Adipose tissue (tissue), 3 donors: Measurements from ENCODE around the gene RDH5. TPM values are rescaled to one million over a fixed set of nuclear protein-coding genes. Genes with fewer than 3 reads are reported as not detected.
A peak's percentile ranks its signal among the peaks of the same experiment; 100 is the strongest.

Experiments used
- H3K27ac ChIP-seq: one replicate; pipeline ENCODE4 v1.5.1; 2013; ENCODE audit warnings: low read depth, low read length
- WGBS, 3 donors: extraction: QIAGEN DNeasy Blood & Tissue Kit; methylation state at CpG; one replicate each; pipeline ENCODE4 v1.1.7; 2013; 5-methylcytosine and 5-hydroxymethylcytosine counted together
- polyA plus RNA-seq, 3 donors: library from polyadenylated mRNA; stranded (reverse); fragments of 200-250 nt; gene quantifications; one replicate each; pipeline ENCODE4 v1.2.3, GENCODE V29; 2013
- donor health status: healthy with polysubstance abuse.
- donor health status: Bipolar disorder and iron deficiency.
- donor health status: healthy.

RDH5 gene
- polyA plus RNA-seq, 3 donors, result 9.1 to 172 (median 48.9) TPM

- WGBS, 3 donors, result 88 to 93% (median 93%) methylated on average over 8 of the region's 8 CpGs
- no peak overlapping the region for H3K27ac ChIP-seq
Observed at GRCh38 chr12:55722948-55723347, 2.8 kb downstream of the RDH5 start.

- 47 to 54% (median 48%) methylated on average over 10 of the region's 10 CpGs for WGBS, 3 donors
- H3K27ac ChIP-seq, result no peak overlapping the region
Observed at GRCh38 chr12:55723516-55724225, 3.5 kb downstream of the RDH5 start.

- H3K27ac ChIP-seq, result no peak overlapping the region
- 37 to 60% (median 55%) methylated on average over 11 of the region's 11 CpGs for WGBS, 3 donors
Observed at GRCh38 chr12:55724226-55724939, 4.2 kb downstream of the RDH5 start.

GRCh38 chr12:55724940-55725309 lies 4.7 kb downstream of the RDH5 start:
- 22 to 52% (median 50%) methylated on average over 3 of the region's 3 CpGs for WGBS, 3 donors
- no peak overlapping the region for H3K27ac ChIP-seq

GRCh38 chr12:55725556-55725955 lies 5.4 kb downstream of the RDH5 start:
- WGBS, 3 donors, result 56 to 72% (median 65%) methylated on average over 3 of the region's 3 CpGs
- H3K27ac ChIP-seq, result no peak overlapping the region

GRCh38 chr12:55726971-55727370 lies 6.8 kb downstream of the RDH5 start:
- peak overlapping the region; percentile 28 for H3K27ac ChIP-seq
- WGBS, 3 donors, result 42 to 44% (median 43%) methylated on average over 10 of the region's 10 CpGs

- 3 to 11% (median 8%) methylated on average over 9 of the region's 9 CpGs for WGBS, 3 donors
- peak overlapping the region; percentile 57 for H3K27ac ChIP-seq
Observed at GRCh38 chr12:55727643-55728185, 7.5 kb downstream of the RDH5 start.

GRCh38 chr12:55728186-55728938 lies 8.2 kb downstream of the RDH5 start:
- WGBS, 3 donors, result 0 to 1% (median 1%) methylated on average over 47 to 61 of the region's 61 CpGs
- H3K27ac ChIP-seq, result peak overlapping the region; percentile 84

GRCh38 chr12:55728939-55729818 lies 9.0 kb downstream of the RDH5 start, which contains the start of gene CD63:
TSS of gene CD63 (minus strand) at chr12:55729009. CDS start at chr12:55728341, 668 bp downstream.
- WGBS, 3 donors, result 0 to 1% (median 1%) methylated on average over 40 to 61 of the region's 61 CpGs

GRCh38 chr12:55729819-55730818 lies 9.9 kb downstream of the RDH5 start:
- peak overlapping the region; percentile 98 for H3K27ac ChIP-seq
- WGBS, 3 donors, result 6 to 11% (median 6%) methylated on average over 19 of the region's 19 CpGs

More at GRCh38 chr12:55728939-55729818, 9.0 kb downstream of the RDH5 start, which contains the start of gene CD63:
- peak within 1 kb of the TSS; percentile 98 for H3K27ac ChIP-seq

GRCh38 chr12:55732288-55732687 lies 12.1 kb downstream of the RDH5 start:
- no peak overlapping the region for H3K27ac ChIP-seq
- 77 to 91% (median 85%) methylated on average over 4 of the region's 4 CpGs for WGBS, 3 donors

GRCh38 chr12:55733021-55733555 lies 12.9 kb downstream of the RDH5 start:
- WGBS, 3 donors, result 85 to 90% (median 87%) methylated on average over 14 of the region's 14 CpGs
- no peak overlapping the region for H3K27ac ChIP-seq

- no peak overlapping the region for H3K27ac ChIP-seq
- 75 to 91% (median 84%) methylated on average over 2 of the region's 2 CpGs for WGBS, 3 donors
Observed at GRCh38 chr12:55733858-55734257, 13.7 kb downstream of the RDH5 start.

- no peak overlapping the region for H3K27ac ChIP-seq
- WGBS, 3 donors, result 82 to 95% (median 93%) methylated on average over 3 of the region's 3 CpGs
Observed at GRCh38 chr12:55734595-55734994, 14.4 kb downstream of the RDH5 start.

- 61 to 73% (median 65%) methylated on average over 3 of the region's 3 CpGs for WGBS, 3 donors
- no peak overlapping the region for H3K27ac ChIP-seq
Observed at GRCh38 chr12:55736076-55736475, 15.9 kb downstream of the RDH5 start.

- WGBS, 3 donors, result 20 to 46% (median 32%) methylated on average over 6 of the region's 6 CpGs
- no peak overlapping the region for H3K27ac ChIP-seq
Observed at GRCh38 chr12:55736780-55737580, 16.8 kb downstream of the RDH5 start.
